Glutamatergic neuron (in vitro differentiated cells): ENCODE data around the gene GIPC3. TPM values are rescaled to one million over a fixed set of nuclear protein-coding genes. Genes with fewer than 3 reads are reported as not detected.

Experiments
- DNase-seq: peaks from one replicate; pipeline ENCODE4 v3.0.0; 2022
- H3K27ac Mint-ChIP-seq: one replicate; pipeline ENCODE4 v1.8.0; 2020; ENCODE audit warnings: mild to moderate bottlenecking, mixed read lengths, inconsistent platforms; ENCODE audit not compliant: unreplicated experiment
- H3K27me3 Mint-ChIP-seq: one replicate; pipeline ENCODE4 v1.8.0; 2020; ENCODE audit warnings: mild to moderate bottlenecking, moderate library complexity, mixed read lengths, inconsistent platforms; ENCODE audit not compliant: unreplicated experiment
- H3K36me3 Mint-ChIP-seq: one replicate; pipeline ENCODE4 v1.8.0; 2020; ENCODE audit warnings: mild to moderate bottlenecking, mixed read lengths, inconsistent platforms; ENCODE audit not compliant: unreplicated experiment
- H3K4me1 Mint-ChIP-seq: one replicate; pipeline ENCODE4 v1.8.0; 2020; ENCODE audit warnings: mild to moderate bottlenecking, low read depth, mixed read lengths, inconsistent platforms; ENCODE audit not compliant: unreplicated experiment
- H3K4me3 Mint-ChIP-seq: one replicate; pipeline ENCODE4 v1.8.0; 2020; ENCODE audit warnings: mild to moderate bottlenecking, mixed read lengths, inconsistent platforms; ENCODE audit not compliant: unreplicated experiment
- H3K9me3 Mint-ChIP-seq: one replicate; pipeline ENCODE4 v1.8.0; 2020; ENCODE audit warnings: mild to moderate bottlenecking, moderate library complexity, mixed read lengths, inconsistent platforms; ENCODE audit not compliant: unreplicated experiment
- CTCF ChIP-seq: fragments of 200-600 bp; sonication (generic); IDR thresholded peaks from one replicate; pipeline ENCODE4 v1.5.0; 2021; ENCODE audit not compliant: partially characterized antibody, unreplicated experiment
- total RNA-seq: library from RNA; stranded (reverse); fragmentation: NEBNext Ultra II Directional; extraction: Animal tissue kit (Norgen Biotek cat#: 25700); gene quantifications from one replicate; pipeline ENCODE4 v1.2.1, GENCODE V29; 2021; ENCODE audit not compliant: unreplicated experiment

The GIPC3 gene
- total RNA-seq, 1 donor from 2014 or later: 0.20 TPM

- H3K4me1 Mint-ChIP-seq: no peaks in the 10 kb centered on the region
- DNase-seq: no peak
- H3K27me3 Mint-ChIP-seq: peaks cover 4% of the 10 kb centered on the region
- H3K27ac Mint-ChIP-seq: no peak overlapping the region
- no peaks in the 10 kb centered on the region for H3K36me3 Mint-ChIP-seq
- no peak overlapping the region for H3K4me3 Mint-ChIP-seq
- no peak for TF ChIP-seq CTCF
- H3K9me3 Mint-ChIP-seq: peaks cover 4% of the 10 kb centered on the region
These were observed 10.3 kb downstream of the GIPC3 start for GRCh38 chr19:3595521-3596061.

GRCh38 chr19:3599776-3600187 lies 14.5 kb downstream of the GIPC3 start:
- no peaks in the 10 kb centered on the region for H3K9me3 Mint-ChIP-seq
- DNase-seq: no peak
- H3K27ac Mint-ChIP-seq: no peak overlapping the region
- no peak overlapping the region for H3K4me3 Mint-ChIP-seq
- no peak for TF ChIP-seq CTCF
- H3K4me1 Mint-ChIP-seq: no peaks in the 10 kb centered on the region
- H3K36me3 Mint-ChIP-seq: no peaks in the 10 kb centered on the region
- H3K27me3 Mint-ChIP-seq: peaks cover 4% of the 10 kb centered on the region

- Mint-ChIP-seq H3K36me3 (no peaks in the 10 kb centered on the region), H3K27ac (no peak overlapping the region), H3K9me3 (no peaks in the 10 kb centered on the region), H3K4me3 (no peak overlapping the region), H3K4me1 (no peaks in the 10 kb centered on the region), H3K27me3 (peaks cover 2% of the 10 kb centered on the region)
- no peak for DNase-seq
- TF ChIP-seq CTCF: no peak
These were observed 15.7 kb downstream of the GIPC3 start for GRCh38 chr19:3601021-3601420.

GRCh38 chr19:3603121-3603811 lies 18.0 kb downstream of the GIPC3 start:
- no peak for TF ChIP-seq CTCF

GRCh38 chr19:3604227-3604986 lies 19.1 kb downstream of the GIPC3 start:
- no peak for DNase-seq
- H3K9me3 Mint-ChIP-seq: no peaks in the 10 kb centered on the region
- no peak for TF ChIP-seq CTCF
- H3K27me3 Mint-ChIP-seq: peaks cover 10% of the 10 kb centered on the region
- no peak overlapping the region for H3K27ac Mint-ChIP-seq
- no peaks in the 10 kb centered on the region for H3K36me3 Mint-ChIP-seq
- H3K4me1 Mint-ChIP-seq: peaks cover 2% of the 10 kb centered on the region
- H3K4me3 Mint-ChIP-seq: no peak overlapping the region

More at GRCh38 chr19:3603121-3603811, 18.0 kb downstream of the GIPC3 start:
- Mint-ChIP-seq H3K9me3 (no peaks in the 10 kb centered on the region), H3K27me3 (peaks cover 8% of the 10 kb centered on the region), H3K4me1 (peaks cover 2% of the 10 kb centered on the region), H3K36me3 (no peaks in the 10 kb centered on the region), H3K27ac (no peak overlapping the region), H3K4me3 (no peak overlapping the region)
- no peak for DNase-seq
